Nephron progenitor cell (in vitro differentiated cells): ENCODE measurements around the gene HS6ST3.

Source experiments
- DNase-seq: peaks from one replicate; pipeline ENCODE4 v3.0.0; 2021
- H3K27ac Mint-ChIP-seq: 2 replicates; pipeline ENCODE4 v1.8.0; 2021; ENCODE audit warnings: mild to moderate bottlenecking, moderate library complexity, mixed read lengths
- H3K27me3 Mint-ChIP-seq: 2 replicates; pipeline ENCODE4 v1.8.0; 2021; ENCODE audit warnings: mild to moderate bottlenecking, low read depth, mixed read lengths; ENCODE audit not compliant: poor library complexity
- H3K36me3 Mint-ChIP-seq: 2 replicates; pipeline ENCODE4 v1.8.0; 2021; ENCODE audit warnings: low read depth, mixed read lengths
- H3K4me1 Mint-ChIP-seq: 2 replicates; pipeline ENCODE4 v1.8.0; 2021; ENCODE audit warnings: mixed read lengths
- H3K4me3 Mint-ChIP-seq: 2 replicates; pipeline ENCODE4 v1.8.0; 2021; ENCODE audit warnings: mild to moderate bottlenecking, moderate library complexity, mixed read lengths
- H3K9me3 Mint-ChIP-seq: 2 replicates; pipeline ENCODE4 v1.8.0; 2021; ENCODE audit warnings: mild to moderate bottlenecking, moderate library complexity, mixed read lengths
- CTCF ChIP-seq: fragments of 200-600 bp; sonication (generic); IDR thresholded peaks from 2 replicates; pipeline ENCODE4 v1.5.0; 2021; ENCODE audit warnings: antibody characterized with exemption

Gene HS6ST3

DNA sequence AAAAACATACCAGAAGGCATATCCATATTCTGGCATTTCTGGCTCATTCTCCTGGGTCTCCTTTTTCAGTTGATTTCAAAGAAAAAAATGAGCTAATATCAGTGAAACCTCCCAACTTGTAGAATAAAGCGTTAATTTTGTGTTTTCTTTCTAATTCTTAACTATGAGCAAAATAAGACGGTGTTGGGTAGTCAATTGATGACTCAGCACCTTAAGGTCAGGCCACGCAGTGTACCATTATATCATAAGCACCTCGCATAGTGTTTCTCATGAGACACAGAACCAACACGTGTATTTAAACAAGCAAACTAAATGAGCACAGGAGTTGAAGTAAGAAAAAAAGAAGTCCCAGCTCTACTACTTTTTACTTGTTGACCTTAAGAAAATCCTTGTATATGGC is 729.5 kb downstream of the HS6ST3 start:
- Mint-ChIP-seq H3K4me1 (peaks cover 9% of the 10 kb centered on the region), H3K36me3 (no peaks in the 10 kb centered on the region), H3K27ac (no peak overlapping the region), H3K4me3 (no peak overlapping the region), H3K9me3 (peaks cover 11% of the 10 kb centered on the region), H3K27me3 (peaks cover 2% of the 10 kb centered on the region)
- no peak for TF ChIP-seq CTCF
- no peak for DNase-seq

- H3K4me1 Mint-ChIP-seq: peaks cover 9% of the 10 kb centered on the region
- no peaks in the 10 kb centered on the region for H3K9me3 Mint-ChIP-seq
- TF ChIP-seq CTCF: no peak
- peaks cover 5% of the 10 kb centered on the region for H3K27me3 Mint-ChIP-seq
- no peak overlapping the region for H3K4me3 Mint-ChIP-seq
- H3K27ac Mint-ChIP-seq: no peak overlapping the region
- no peaks in the 10 kb centered on the region for H3K36me3 Mint-ChIP-seq
- DNase-seq: no peak
Observed at GRCh38 chr13:96821381-96821780, 731.5 kb downstream of the HS6ST3 start.

DNA sequence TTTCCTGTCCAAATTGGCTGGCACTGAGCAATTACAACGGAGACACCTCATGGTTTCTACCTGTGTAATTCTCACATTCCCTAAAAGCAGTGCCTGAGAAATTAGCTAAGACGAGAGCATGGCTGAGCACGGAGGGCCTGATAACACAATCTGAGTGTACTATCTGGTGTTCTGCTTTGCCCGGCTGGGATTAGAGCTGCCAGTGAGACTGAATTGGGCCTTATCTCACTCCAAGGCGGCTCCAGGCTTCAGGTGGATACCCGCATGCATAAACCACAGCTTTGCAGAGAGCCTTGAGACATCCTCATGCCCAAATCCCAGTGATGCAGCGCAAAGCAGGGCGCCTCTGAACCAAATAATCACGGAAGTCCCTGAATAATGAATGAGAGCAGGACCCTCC is 732.1 kb downstream of the HS6ST3 start:
- TF ChIP-seq CTCF: no peak
- peaks cover 5% of the 10 kb centered on the region for H3K27me3 Mint-ChIP-seq
- no peak overlapping the region for H3K4me3 Mint-ChIP-seq
- no peak overlapping the region for H3K27ac Mint-ChIP-seq
- no peaks in the 10 kb centered on the region for H3K36me3 Mint-ChIP-seq
- DNase-seq: no peak
- no peaks in the 10 kb centered on the region for H3K9me3 Mint-ChIP-seq
- peaks cover 4% of the 10 kb centered on the region for H3K4me1 Mint-ChIP-seq

- Mint-ChIP-seq H3K27ac (no peak overlapping the region), H3K27me3 (peaks cover 5% of the 10 kb centered on the region), H3K36me3 (no peaks in the 10 kb centered on the region), H3K4me3 (no peak overlapping the region), H3K4me1 (no peaks in the 10 kb centered on the region), H3K9me3 (no peaks in the 10 kb centered on the region)
- DNase-seq: peak; percentile 22
- TF ChIP-seq CTCF: peak; percentile 35
Observed at GRCh38 chr13:96822895-96823294, 733.0 kb downstream of the HS6ST3 start.

DNA sequence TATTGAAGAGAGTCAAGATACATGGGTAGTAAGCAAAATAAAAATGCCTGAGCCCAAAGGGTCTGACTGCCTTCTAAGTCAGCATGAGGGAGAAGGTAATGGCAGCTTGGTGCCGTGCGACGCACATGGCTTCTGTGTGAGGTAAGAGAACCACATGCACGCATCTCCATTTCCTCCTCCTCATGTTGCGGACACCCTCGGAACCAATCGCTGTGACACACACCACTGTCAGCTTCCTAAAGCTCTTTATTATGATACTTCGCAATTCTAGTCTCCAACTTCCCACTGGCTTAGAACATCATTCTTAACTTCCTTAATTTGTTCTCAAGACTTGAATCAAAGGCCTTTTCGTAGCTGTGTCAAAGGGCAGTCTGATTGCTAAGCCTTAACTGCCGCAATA is 734.2 kb downstream of the HS6ST3 start:
- H3K4me3 Mint-ChIP-seq: no peak overlapping the region
- DNase-seq: no peak

More for the DNA sequence above, 734.2 kb downstream of the HS6ST3 start:
- H3K27me3 Mint-ChIP-seq: peaks cover 5% of the 10 kb centered on the region
- no peaks in the 10 kb centered on the region for H3K9me3 Mint-ChIP-seq
- H3K36me3 Mint-ChIP-seq: no peaks in the 10 kb centered on the region
- H3K27ac Mint-ChIP-seq: no peak overlapping the region
- no peak for TF ChIP-seq CTCF
- no peaks in the 10 kb centered on the region for H3K4me1 Mint-ChIP-seq
